HG03378 (cell line): ENCODE results near the gene NOSIP.

Experiments
- ATAC-seq: cut with Tn5 transposase; IDR thresholded peaks from one replicate; pipeline ENCODE4 v1.9.1; 2021; ENCODE audit warnings: mild to moderate bottlenecking, moderate library complexity; ENCODE audit not compliant: unreplicated experiment

Gene NOSIP

GRCh38 chr19:49574206-49574755 lies 6.1 kb downstream of the NOSIP start:
- ATAC-seq: no peak

- ATAC-seq: no peak
Observed at GRCh38 chr19:49573425-49573824, 6.9 kb downstream of the NOSIP start.

GRCh38 chr19:49573009-49573408 lies 7.3 kb downstream of the NOSIP start:
- no peak for ATAC-seq

- ATAC-seq: no peak
Observed at GRCh38 chr19:49570997-49571676, 9.2 kb downstream of the NOSIP start.

GRCh38 chr19:49570138-49570856 lies 10.1 kb downstream of the NOSIP start:
- ATAC-seq: no peak

- ATAC-seq: no peak
Observed at GRCh38 chr19:49567861-49568441, 12.4 kb downstream of the NOSIP start.

GRCh38 chr19:49566302-49566701 lies 14.1 kb downstream of the NOSIP start:
- no peak for ATAC-seq

- no peak for ATAC-seq
Observed at GRCh38 chr19:49565261-49565660, 15.1 kb downstream of the NOSIP start.

- no peak for ATAC-seq
Observed at GRCh38 chr19:49564616-49565045, 15.7 kb downstream of the NOSIP start.

- no peak for ATAC-seq
Observed at GRCh38 chr19:49560358-49560900, 19.9 kb downstream of the NOSIP start.

- no peak for ATAC-seq
Observed at GRCh38 chr19:49559928-49560327, 20.4 kb downstream of the NOSIP start.

GRCh38 chr19:49559443-49559842 lies 20.9 kb downstream of the NOSIP start:
- ATAC-seq: no peak

GRCh38 chr19:49558591-49558990 lies 21.8 kb downstream of the NOSIP start:
- no peak for ATAC-seq

- ATAC-seq: no peak
Observed at GRCh38 chr19:49557641-49558325, 22.6 kb downstream of the NOSIP start.

- ATAC-seq: no peak
Observed at GRCh38 chr19:49556412-49557398, 23.7 kb downstream of the NOSIP start.

GRCh38 chr19:49555600-49556411 lies 24.6 kb downstream of the NOSIP start:
- ATAC-seq: no peak

GRCh38 chr19:49554701-49555181 lies 25.6 kb downstream of the NOSIP start:
- no peak for ATAC-seq

- ATAC-seq: no peak
Observed at GRCh38 chr19:49553451-49554271, 26.7 kb downstream of the NOSIP start.
